Measurements from ENCODE around the gene TAOK3.
A peak's percentile ranks its signal among the peaks of the same experiment; 100 is the strongest.
"Not testable (repeated sequence)": the region's sequence is repeated elsewhere in the genome, so short reads cannot be mapped to it uniquely, and the experiment has no call there.

TAOK3 gene

DNA sequence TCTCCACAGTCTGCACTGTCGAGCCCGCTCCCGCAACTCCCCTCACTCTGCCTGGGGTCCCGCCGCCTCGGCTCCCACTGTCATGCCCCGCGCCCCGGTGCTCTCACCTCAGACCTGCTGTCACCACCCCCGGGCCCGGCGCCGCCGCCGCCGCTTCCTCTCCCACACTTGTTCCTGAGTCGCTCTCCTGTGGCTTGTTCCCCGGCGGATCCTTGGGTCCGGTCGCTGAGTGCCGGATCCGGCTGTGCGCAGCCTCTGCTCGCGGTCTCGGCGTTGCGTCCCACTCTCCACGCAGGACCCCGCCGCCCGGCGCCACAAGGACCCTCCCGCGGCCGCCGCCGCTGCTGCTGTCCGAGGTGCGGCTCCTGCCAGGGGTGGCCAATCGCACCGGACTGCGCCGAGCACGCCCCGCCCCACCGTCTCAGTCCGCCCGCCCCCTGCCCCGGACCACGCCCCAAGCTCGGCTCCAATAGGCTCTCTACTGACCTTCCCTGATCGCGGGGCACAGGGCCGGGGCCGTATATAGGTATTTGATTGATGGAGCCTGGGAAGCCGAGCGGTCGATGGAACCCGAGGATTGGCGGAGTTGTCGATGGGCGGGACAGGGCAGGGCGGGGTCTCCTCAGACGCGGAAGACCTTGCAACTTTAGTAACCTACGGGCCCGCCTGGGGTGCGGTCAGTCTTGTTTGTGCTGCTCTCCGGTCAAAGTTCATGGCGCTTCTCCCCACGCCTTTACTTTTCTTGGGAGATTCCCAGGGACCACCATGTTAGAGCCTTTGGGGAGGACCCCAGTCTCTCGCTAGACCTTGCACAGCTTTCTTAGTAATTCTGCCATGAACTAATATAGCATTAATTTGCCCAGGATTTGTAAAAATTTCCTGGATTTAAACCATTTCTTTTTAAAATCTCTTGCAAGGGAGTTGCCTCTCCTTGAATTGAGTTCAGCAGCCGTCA is at the start of gene TAOK3:
TSS of gene TAOK3 (minus strand) at position 367 of the 955 bp plus-strand sequence. CDS start 117,340 bp downstream, outside the sequence.
- DNase-seq, result peak; percentile 98

DNA sequence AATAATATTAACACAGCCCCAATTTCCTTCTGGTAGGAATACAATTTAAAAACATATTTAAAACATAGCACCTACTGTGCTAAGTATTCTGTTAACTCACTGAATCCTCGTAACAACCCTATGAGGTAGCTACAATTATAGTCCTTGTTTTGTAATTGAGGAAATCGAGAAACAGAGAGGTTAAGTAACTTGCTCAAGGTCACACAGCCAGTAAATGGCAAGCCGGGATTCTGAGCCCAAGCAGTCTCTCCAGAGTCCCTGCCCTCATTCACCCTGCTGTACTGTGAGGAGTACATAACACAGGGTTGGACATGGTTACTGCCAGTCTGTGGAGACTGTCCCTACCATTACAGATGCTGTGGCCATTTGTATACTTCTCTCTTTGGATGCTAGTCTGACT is 48.0 kb upstream of the TAOK3 start:
- DNase-seq, result no peak

DNA sequence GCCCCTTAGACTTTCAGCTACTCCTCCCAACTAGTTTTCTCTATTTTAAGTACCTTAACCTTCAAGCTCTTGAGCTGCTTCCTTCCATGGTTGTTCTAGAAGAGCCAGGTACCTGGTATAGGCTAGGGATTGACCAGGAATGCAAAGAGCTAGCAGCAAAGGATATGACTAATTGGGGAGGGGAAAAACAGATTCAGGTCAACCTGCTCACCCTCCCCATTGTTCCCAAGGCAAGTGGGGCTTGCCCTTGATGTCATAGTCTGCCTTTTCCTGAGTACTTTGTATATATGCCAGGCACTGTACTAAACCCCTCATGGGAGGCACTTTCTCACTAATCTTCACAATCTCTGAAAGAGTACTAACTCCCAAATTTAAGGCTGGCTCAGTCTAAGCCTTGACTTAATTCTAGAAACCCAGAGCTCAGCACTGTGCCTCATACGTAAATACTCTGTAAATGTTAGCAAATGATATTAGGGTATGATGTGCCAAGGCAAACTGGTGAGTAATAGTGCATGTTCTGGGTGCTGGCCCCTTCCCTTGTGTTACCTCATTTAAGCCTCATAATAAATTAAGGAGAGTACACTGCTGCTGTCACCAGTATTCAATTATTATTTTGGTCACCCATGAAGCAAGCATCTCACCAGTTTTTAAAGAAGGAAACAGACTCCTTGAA is 45.8 kb upstream of the TAOK3 start:
- DNase-seq, result no peak

GRCh38 chr12:118417942-118418341 is 45.2 kb upstream of the TAOK3 start:
- no peak for DNase-seq

GRCh38 chr12:118409834-118410233 is 37.1 kb upstream of the TAOK3 start:
- no peak for DNase-seq

DNA sequence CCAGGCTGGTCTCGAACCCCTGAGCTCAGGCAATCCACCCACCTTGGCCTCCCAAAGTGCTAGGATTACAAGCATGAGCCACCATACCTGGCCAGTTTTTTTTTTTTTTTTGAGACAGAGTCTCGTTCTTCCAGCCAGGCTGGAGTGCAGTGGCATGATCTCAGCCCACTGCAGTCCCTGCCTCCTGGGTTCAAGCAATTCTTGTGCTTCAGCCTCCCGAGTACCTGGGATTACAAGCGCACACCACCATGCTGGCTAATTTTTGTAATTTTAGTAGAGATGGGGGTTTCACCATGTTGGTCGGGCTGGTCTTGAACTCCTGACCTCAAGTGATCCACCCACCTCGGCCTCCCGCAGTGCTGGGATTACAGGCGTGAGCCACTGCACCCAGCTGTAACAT is 35.5 kb upstream of the TAOK3 start:
- DNase-seq, result not testable (repeated sequence)

DNA sequence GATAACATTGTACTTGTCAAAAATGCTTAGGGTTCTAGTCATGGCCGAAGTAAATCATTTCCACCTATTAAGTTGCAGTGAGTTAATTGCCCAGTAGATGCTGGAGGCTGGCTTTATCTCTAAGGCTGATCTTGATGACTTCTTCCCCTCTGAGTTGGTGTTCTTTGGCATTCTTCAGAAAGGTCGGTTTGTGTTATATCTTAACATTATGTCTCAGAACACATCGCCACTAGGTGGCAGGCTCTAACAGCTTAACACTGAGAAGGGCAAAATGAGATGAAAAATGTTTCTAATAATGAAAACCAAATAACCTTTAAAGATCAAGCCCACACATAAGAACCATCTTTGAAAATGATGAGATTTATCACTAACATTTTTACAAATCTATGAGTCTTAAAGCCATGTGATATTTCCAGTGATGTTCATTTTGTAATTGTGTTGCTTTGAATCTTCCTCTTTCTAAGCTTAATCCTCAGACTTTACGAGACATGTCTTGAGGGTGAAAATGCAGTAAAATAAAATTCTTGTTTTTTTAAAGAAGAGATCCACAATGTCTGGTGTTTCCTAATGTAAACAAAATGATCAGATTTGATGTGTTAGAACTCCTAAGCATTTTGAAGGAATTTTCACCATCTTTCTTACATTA is 32.3 kb upstream of the TAOK3 start:
- peak; percentile 68 for DNase-seq

DNA sequence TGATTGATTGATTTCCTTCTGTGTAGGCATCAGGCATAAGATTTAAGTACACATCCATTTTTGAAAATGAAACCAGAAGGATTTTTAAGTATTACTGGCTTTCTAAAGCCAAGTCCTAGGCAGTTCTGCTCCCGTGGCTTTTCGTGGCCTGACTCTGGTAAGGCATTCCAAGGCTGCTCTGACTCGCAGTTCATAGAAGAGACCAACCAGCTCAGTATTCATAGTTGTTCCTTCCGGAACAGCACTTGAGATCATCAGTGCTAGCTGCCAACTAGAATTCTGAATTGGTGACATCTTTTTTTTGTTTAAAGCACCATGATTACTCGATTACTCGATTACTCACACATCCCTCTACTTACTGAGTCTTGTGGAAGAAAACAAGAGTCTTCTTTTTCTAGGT is 29.5 kb upstream of the TAOK3 start:
- DNase-seq, result no peak

DNA sequence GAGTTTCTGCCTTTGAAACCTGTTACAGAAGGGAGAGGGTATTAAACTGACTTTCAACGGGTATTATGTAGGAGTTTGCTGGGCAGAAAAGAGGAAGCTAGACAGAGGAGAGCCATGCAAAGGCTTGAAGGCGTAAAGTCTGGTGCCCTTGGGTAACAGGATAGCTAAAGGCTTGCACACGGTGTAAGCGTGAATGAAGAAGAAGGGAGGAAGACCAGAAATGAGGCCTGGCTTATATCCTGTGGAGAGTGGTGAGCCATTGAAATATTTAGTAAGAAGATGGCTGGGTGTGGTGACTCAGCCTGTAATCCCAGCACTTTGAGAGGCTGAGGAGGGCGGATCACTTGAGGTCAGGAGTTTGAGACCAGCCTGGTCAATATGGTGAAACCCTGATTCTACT is 26.2 kb upstream of the TAOK3 start:
- no peak for DNase-seq

DNA sequence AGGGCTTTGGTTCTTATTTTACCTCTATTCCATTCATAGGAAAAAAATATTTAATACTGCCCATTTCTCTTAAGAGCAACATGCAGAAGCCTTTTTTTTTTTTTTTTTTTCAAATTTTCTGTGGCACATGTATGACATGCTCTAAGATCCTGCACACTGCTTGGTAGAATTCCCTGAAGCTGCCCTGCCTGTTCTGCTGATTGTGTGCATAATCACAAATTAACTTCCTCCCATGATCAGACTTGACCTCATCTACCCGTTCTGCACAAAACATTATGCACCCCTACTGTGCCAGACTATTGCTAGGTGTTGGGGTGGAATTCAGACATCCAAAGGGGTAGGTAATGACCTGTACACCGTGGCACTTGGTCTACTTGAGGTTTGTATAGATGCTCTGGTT is 25.8 kb upstream of the TAOK3 start:
- DNase-seq, result no peak

DNA sequence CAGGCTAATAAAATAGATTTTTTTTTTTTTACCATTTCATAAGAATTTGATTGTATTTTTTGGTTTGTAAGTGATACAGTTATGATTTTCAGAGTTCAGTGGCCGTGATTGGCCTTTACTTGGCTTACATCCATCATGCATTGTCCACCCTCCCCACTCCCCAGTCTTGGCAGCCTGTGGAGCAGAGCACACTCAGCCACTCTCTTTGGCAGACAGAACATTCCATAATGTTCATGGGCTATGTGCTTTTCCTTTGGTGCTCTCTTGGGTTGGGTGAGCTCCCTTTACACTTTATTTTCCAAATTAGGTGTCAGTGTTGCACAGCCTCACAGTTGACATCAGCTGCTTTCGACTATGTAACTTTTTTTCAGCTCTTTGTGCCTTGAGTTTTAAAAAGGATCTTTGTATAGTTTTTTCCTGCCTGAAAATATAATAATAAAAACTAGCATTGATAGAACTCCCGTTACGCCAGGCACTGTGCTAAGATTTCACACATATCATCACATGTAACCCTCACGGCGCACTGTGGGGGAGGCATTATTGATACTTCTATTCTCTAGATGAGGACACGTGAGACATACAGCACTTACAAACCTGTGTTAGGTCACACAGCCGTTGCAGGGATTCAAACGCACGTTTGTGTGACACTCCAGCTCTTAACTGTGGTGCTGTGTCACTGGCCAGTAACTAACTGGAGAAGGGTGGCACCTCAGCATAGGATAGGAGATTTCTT is 25.2 kb upstream of the TAOK3 start:
- no peak for DNase-seq

GRCh38 chr12:118391836-118392235 is 19.1 kb upstream of the TAOK3 start:
- DNase-seq, result no peak

- no peak for DNase-seq
These were observed 18.7 kb upstream of the TAOK3 start for GRCh38 chr12:118391424-118391823.

- DNase-seq, result peak; percentile 67
These were observed 5.3 kb upstream of the TAOK3 start for GRCh38 chr12:118377884-118378470.

- peak; percentile 53 for DNase-seq
These were observed 4.5 kb upstream of the TAOK3 start for GRCh38 chr12:118377021-118377883.

DNA sequence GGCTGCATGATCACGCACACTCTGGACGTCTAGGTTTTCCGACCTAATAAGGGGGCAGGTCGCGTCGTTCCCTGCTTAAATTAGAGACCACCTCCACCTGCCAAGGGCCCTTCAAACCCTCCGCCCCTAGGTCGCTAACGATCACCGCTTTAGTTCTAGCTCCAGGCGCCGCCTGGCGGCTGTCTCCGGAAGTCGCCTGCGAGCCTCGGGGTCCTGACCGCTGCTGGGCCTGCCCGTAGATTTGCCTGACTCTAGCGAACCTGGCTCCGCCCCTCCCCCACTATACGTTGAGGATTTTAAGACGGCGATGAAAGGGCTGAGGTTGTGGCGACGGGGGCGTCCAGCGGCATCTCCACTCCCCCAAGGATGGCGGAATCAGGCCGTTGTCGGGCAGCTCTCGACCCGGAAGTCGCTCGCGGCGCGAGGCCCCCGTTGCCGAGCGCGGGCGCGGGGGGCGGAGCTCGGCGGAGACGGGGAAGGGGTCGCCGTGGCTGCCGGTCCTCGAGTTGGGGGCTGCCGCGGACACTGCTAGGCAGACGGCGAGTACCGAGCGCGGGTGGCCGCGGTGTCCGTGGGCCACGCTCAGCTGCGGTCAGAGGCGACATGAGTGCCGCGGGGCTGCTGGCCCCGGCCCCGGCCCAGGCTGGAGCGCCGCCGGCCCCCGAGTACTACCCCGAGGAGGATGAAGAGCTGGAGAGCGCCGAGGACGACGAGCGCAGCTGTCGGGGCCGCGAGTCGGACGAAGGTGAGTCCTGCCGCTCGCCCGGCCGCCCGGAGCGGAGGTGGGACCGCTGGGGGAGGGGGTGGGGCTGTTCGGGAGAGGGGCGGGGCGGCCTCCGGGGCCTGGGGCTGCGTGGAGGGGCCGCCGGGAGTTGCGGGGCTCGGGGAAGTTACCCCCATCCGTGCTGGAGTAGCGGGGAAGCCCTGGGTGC is 3.6 kb upstream of the TAOK3 start, which contains the start of gene SUDS3:
TSS of gene SUDS3 (plus strand) at position 467 of the 932 bp plus-strand sequence. CDS start at position 604, 137 bp downstream.
- peak; percentile 90 for DNase-seq

DNA sequence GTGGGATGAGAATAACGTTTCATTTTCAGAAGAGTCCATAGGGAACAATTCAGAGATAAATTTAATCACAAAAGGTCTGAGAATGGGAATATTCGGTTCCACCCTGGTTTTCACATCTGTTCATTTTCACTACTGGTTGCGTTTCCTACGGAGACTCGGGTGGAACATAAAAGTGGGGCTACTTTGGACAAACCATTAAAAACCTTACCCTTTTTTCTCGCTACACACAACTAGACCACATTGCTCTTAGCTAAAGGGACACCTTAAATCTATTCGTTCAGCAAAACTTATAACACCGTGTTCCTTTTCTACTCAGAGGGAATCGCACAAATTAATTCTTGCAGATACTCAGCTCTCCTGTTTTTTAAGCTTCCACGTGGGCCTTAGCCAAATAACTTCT is 2.6 kb upstream of the TAOK3 start:
- DNase-seq, result no peak

GRCh38 chr12:118374909-118375308 is 2.2 kb upstream of the TAOK3 start:
- no peak for DNase-seq

DNA sequence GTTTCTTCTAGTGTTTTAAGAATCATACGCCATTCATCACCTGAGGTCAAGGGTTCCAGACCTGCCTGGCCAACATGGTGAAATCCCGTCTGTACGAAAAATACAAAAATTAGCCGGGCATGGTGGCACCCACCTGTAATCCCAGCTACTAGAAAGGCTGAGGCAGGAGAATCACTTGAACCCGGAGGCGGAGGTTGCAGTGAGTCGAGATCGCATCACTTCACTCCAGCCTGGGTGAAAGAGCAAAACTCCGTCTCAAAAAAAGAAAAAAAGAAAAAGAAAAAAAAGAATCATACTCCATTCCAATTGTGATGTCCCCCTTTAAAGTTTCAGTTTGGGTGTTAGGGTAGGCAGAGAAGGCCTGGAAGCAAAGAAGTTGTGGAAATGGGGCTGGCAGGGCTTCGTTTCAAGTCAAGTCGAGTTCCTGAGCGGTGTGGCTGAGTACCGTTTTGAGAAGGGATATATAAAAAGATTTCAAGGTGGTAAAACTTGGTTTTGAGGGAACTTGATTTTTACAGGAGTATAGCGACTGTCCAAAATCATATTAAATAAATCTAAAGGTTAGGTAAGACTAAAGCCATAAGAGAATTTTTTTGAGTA is 1.5 kb upstream of the TAOK3 start:
- DNase-seq, result no peak

DNA sequence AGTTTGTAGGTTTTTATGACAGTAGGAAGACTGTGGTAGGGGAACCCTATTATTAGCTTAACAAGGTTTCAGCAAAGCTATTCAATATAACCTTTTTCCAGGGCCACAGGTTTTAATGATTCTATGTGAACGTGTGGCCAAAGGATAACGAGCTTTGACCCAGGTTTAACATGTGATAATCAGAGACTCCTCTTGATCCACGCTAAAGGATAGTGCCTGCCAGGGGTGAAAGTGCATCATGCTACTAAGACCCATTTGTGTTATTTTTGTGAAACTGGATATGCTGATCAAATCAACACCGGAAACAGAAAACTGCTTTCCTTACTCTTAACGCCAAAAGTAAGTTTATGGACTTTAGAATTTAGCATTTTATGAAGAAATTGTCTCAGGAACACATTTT is 909 bp upstream of the TAOK3 start:
- no peak for DNase-seq

All from RPMI8226 (cell line).